Measurements from ENCODE around the gene TMTC4.

The TMTC4 gene

DNA sequence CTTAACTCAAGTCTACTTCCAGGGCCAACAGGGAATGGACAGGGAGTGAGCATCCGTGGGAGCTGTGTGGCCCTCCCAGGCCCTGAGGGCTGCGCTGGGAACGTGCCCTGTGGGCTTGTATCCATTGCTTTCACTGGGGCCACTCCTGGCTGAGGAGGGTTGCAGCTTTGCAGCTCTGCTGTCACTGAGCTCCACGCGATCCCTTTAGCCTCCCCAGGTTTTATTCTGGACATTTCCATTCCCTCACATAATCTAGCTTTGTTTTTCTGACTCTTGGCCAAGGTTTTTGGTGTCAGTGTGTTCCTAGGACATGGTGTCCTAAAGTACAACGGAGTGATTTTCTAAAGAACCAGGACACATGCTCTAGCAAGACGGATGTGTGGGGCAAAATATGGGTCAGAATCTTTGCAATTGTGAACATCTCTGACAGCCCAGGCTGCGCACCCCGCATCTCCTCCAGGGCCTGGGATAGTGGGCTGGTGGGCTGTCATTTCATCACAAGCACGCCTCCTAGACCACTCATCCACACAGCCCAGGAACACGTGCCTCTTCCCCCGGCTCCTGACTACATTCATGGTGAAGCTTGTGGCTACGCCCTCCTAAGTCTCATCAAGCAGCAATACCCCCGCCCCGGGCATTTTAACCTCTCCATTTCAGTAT lies 114.0 kb downstream of the TMTC4 start:
- TF ChIP-seq EGR1 (IDR thresholded peaks at IDR 0.05) (no peak), TEAD4 (IDR thresholded peaks at IDR 0.05) (no peak), YY1 (IDR thresholded peaks at IDR 0.05; ENCODE audit: low read depth) (no peak), RAD21 (IDR thresholded peaks at IDR 0.05; ENCODE audit: low read depth) (no peak), FOXM1 (IDR thresholded peaks at IDR 0.05; ENCODE audit: borderline replicate concordance, low read depth) (no peak), ZBTB7A (IDR thresholded peaks at IDR 0.05; ENCODE audit: low read depth) (no peak), NFIC (IDR thresholded peaks at IDR 0.05) (no peak), CEBPB (IDR thresholded peaks at IDR 0.05) (no peak), EP300 (IDR thresholded peaks at IDR 0.05; ENCODE audit: borderline replicate concordance) (no peak), CREB1 (IDR thresholded peaks at IDR 0.05; ENCODE audit: low read depth) (no peak), TAF1 (IDR thresholded peaks at IDR 0.05; ENCODE audit: low read depth) (no peak), TCF12 (IDR thresholded peaks at IDR 0.05; ENCODE audit: low read depth) (no peak)
- TF ChIP-seq, protein P1, sequence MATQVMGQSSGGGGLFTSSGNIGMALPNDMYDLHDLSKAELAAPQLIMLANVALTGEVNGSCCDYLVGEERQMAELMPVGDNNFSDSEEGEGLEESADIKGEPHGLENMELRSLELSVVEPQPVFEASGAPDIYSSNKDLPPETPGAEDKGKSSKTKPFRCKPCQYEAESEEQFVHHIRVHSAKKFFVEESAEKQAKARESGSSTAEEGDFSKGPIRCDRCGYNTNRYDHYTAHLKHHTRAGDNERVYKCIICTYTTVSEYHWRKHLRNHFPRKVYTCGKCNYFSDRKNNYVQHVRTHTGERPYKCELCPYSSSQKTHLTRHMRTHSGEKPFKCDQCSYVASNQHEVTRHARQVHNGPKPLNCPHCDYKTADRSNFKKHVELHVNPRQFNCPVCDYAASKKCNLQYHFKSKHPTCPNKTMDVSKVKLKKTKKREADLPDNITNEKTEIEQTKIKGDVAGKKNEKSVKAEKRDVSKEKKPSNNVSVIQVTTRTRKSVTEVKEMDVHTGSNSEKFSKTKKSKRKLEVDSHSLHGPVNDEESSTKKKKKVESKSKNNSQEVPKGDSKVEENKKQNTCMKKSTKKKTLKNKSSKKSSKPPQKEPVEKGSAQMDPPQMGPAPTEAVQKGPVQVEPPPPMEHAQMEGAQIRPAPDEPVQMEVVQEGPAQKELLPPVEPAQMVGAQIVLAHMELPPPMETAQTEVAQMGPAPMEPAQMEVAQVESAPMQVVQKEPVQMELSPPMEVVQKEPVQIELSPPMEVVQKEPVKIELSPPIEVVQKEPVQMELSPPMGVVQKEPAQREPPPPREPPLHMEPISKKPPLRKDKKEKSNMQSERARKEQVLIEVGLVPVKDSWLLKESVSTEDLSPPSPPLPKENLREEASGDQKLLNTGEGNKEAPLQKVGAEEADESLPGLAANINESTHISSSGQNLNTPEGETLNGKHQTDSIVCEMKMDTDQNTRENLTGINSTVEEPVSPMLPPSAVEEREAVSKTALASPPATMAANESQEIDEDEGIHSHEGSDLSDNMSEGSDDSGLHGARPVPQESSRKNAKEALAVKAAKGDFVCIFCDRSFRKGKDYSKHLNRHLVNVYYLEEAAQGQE (IDR thresholded peaks at IDR 0.05; ENCODE audit: low read depth), result no peak
- TF ChIP-seq, protein P2, sequence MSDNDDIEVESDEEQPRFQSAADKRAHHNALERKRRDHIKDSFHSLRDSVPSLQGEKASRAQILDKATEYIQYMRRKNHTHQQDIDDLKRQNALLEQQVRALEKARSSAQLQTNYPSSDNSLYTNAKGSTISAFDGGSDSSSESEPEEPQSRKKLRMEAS (IDR thresholded peaks at IDR 0.05), result no peak
- TF ChIP-seq, protein P3, sequence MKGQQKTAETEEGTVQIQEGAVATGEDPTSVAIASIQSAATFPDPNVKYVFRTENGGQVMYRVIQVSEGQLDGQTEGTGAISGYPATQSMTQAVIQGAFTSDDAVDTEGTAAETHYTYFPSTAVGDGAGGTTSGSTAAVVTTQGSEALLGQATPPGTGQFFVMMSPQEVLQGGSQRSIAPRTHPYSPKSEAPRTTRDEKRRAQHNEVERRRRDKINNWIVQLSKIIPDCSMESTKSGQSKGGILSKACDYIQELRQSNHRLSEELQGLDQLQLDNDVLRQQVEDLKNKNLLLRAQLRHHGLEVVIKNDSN (IDR thresholded peaks at IDR 0.05), result no peak

DNA sequence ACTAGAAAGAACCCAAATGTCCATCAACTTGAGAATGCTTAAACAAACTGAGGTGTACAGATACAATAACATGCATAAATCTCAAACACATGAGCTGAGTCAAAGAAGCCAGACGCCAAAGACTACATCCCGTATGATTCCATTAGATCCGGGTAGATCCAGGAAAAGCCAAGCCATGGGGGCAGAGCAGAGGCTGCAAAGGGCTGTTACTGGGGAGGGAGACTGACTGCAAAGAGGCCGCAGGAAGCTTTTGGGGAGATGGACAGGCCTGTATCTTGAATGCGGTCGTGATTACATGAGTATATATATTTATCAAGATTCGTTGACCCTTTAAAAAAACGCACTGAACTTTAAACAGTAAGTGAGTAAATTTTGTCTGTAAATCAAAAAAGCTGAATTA lies 114.7 kb downstream of the TMTC4 start:
- no peak for TF ChIP-seq TAF1 (IDR thresholded peaks at IDR 0.05; ENCODE audit: low read depth)
